Tibial artery (tissue), 4 donors: ENCODE measurements around the gene CAMK2G.

ENCODE experiments used
- DNase-seq, 2 donors: peaks; one replicate each; pipeline ENCODE4 v3.0.0-alpha.2; 2019
- H3K27ac ChIP-seq, 2 donors: fragments of 200-600 bp; sonication (generic) in 1 of 2; 1 replicate in 1 of 2; 2 replicates in 1 of 2; pipeline ENCODE4 v1.5.1; 2018 to 2019; ENCODE audit warnings: mild to moderate bottlenecking in 1 of 2
- H3K27me3 ChIP-seq, 2 donors: fragments of 200-600 bp; sonication (generic) in 1 of 2; one replicate each; pipeline versions ENCODE4 v1.5.1 to v1.6.0; 2016 to 2019
- H3K36me3 ChIP-seq, 3 donors: fragments of 200-600 bp; sonication (generic) in 2 of 3; one replicate each; pipeline ENCODE4 v1.5.1; 2016 to 2019; ENCODE audit warnings: mild to moderate bottlenecking in 2 of 3
- H3K4me1 ChIP-seq, 4 donors: fragments of 200-600 bp; sonication (generic) in 2 of 4; 1 replicate in 3 of 4; 2 replicates in 1 of 4; pipeline ENCODE4 v1.5.1; 2016 to 2019
- H3K4me3 ChIP-seq, 2 donors: fragments of 200-600 bp; sonication (generic) in 1 of 2; 1 replicate in 1 of 2; 2 replicates in 1 of 2; pipeline ENCODE4 v1.5.1; 2018 to 2019; ENCODE audit warnings: mild to moderate bottlenecking in 2 of 2
- H3K9me3 ChIP-seq, 3 donors: fragments of 200-600 bp; sonication (generic) in 1 of 3; one replicate each; pipeline ENCODE4 v1.5.1; 2016 to 2019
- intact Hi-C: fragments of 100-400 bp; cut with DNase I; formaldehyde crosslinking; loops from one replicate; pipeline ENCODE4 v1.15.0; 2023; ENCODE audit warnings: low total_unique reads
- TF ChIP-seq, protein P1 (sequence below), 2 experiments: fragments of 200-600 bp in 1 of 2; fragments of 450-650 bp in 1 of 2; IDR thresholded peaks; one replicate each; pipeline ENCODE4 v1.5.1; 2017 to 2019; ENCODE audit warnings: antibody characterized with exemption in 2 of 2, mild to moderate bottlenecking in 1 of 2, moderate library complexity in 1 of 2

Gene CAMK2G

DNA sequence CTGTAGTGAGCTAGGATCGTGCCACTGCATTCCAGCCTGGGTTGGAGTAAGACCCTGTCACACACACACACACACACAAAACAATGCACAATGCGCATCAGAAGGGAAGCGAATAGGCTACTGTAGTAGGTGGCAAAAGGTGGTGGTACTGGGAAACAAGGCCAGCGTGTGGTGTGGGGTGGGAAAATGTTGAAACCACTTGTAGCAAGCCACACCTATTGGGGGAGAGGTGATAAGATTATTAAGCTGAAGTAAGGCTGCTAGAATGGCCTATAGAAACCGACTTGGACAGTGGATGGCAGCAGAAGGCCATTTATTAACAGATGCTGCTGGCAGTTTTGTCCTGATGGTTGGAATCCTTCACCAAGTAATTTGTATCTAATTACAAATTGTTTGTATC lies 99.7 kb downstream of the CAMK2G start:
- intact Hi-C loops: no loop called here
- DNase-seq: peak in 1 of 2 donors; percentile 52
- Histone ChIP-seq H3K4me3 (peak overlapping the region; percentile 74 to 95), H3K9me3 (no peaks in the 10 kb centered on the region), H3K36me3 (peaks cover 29 to 68% (median 31%) of the 10 kb centered on the region in 3 donors), H3K4me1 (peaks cover 0 to 38% (median 33%) of the 10 kb centered on the region in 4 donors), H3K27ac (peak overlapping the region; percentile 97 to 99), H3K27me3 (no peaks in the 10 kb centered on the region)
- TF ChIP-seq, protein P1, sequence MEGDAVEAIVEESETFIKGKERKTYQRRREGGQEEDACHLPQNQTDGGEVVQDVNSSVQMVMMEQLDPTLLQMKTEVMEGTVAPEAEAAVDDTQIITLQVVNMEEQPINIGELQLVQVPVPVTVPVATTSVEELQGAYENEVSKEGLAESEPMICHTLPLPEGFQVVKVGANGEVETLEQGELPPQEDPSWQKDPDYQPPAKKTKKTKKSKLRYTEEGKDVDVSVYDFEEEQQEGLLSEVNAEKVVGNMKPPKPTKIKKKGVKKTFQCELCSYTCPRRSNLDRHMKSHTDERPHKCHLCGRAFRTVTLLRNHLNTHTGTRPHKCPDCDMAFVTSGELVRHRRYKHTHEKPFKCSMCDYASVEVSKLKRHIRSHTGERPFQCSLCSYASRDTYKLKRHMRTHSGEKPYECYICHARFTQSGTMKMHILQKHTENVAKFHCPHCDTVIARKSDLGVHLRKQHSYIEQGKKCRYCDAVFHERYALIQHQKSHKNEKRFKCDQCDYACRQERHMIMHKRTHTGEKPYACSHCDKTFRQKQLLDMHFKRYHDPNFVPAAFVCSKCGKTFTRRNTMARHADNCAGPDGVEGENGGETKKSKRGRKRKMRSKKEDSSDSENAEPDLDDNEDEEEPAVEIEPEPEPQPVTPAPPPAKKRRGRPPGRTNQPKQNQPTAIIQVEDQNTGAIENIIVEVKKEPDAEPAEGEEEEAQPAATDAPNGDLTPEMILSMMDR (IDR thresholded peaks at IDR 0.05): no peak

DNA sequence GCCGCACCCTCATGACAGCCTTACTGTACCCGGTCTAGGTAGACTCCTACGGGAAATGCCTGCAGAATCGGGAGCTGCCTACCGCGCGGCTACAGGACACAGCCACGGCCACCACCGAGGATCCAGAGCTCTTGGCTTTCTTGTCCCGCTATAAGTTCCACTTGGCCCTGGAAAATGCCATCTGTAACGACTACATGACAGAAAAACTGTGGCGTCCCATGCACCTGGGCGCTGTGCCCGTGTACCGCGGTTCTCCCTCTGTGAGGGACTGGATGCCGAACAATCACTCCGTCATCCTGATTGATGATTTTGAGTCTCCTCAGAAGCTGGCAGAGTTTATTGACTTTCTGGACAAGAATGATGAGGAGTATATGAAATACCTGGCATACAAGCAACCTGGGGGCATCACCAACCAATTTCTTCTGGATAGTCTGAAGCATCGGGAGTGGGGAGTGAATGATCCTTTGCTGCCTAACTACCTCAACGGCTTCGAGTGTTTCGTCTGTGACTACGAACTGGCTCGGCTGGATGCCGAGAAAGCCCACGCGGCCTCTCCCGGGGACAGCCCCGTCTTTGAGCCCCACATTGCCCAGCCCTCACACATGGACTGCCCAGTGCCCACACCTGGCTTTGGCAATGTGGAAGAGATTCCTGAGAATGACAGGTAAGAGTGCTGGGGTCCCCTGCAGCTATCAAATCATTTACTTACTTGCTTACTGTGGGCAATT lies 101.0 kb downstream of the CAMK2G start:
- peak in 1 of 2 donors; percentile 69 for DNase-seq
- Histone ChIP-seq H3K36me3 (peaks cover 37 to 70% (median 40%) of the 10 kb centered on the region in 3 donors), H3K4me3 (peak overlapping the region; percentile 74 to 95), H3K27ac (peak overlapping the region; percentile 97 to 99), H3K9me3 (no peaks in the 10 kb centered on the region), H3K27me3 (no peaks in the 10 kb centered on the region), H3K4me1 (peaks cover 0 to 33% (median 33%) of the 10 kb centered on the region in 4 donors)
- TF ChIP-seq, protein P1 (IDR thresholded peaks at IDR 0.05): no peak
- intact Hi-C loops: no loop called here

DNA sequence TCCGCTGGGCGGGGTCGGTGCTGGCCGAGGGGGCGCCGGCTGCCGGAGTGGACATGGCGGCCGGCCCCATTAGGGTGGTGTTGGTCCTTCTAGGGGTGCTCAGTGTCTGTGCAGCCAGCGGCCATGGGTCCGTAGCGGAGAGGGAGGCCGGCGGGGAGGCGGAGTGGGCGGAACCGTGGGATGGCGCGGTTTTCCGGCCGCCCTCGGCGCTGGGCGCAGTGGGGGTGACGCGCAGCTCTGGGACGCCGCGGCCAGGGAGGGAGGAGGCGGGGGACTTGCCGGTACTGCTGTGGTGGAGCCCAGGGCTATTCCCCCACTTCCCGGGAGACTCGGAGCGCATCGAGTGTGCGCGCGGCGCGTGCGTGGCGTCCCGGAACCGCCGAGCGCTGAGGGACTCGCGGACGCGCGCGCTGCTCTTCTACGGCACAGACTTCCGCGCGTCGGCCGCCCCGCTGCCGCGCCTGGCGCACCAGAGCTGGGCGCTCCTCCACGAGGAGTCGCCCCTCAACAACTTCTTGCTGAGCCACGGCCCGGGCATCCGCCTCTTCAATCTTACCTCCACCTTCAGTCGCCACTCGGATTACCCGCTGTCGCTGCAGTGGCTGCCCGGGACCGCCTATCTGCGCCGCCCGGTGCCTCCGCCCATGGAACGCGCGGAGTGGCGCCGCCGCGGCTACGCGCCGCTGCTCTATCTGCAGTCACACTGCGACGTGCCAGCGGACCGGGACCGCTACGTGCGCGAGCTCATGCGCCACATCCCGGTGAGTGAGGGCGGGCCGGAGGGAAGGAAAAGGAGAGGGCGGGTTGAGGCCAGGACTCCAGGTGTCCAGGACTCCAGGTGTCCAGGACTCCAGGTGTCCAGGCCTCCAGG lies 101.8 kb downstream of the CAMK2G start:
- H3K27me3 ChIP-seq: no peaks in the 10 kb centered on the region
- TF ChIP-seq, protein P1 (IDR thresholded peaks at IDR 0.05): peak; percentile 8 to 10
- no peaks in the 10 kb centered on the region for H3K9me3 ChIP-seq
- H3K27ac ChIP-seq: peak overlapping the region; percentile 97 to 99
- peaks cover 0 to 33% (median 33%) of the 10 kb centered on the region in 4 donors for H3K4me1 ChIP-seq
- intact Hi-C loops: no loop called here
- peak overlapping the region; percentile 74 to 95 for H3K4me3 ChIP-seq
- H3K36me3 ChIP-seq: peaks cover 40 to 71% (median 45%) of the 10 kb centered on the region in 3 donors
- DNase-seq: peak; percentile 74 to 94

- peaks cover 40 to 75% (median 52%) of the 10 kb centered on the region in 3 donors for H3K36me3 ChIP-seq
- TF ChIP-seq, protein P1 (IDR thresholded peaks at IDR 0.05): no peak
- intact Hi-C loops: no loop called here
- peak overlapping the region; percentile 74 to 95 for H3K4me3 ChIP-seq
- peak in 1 of 2 donors; percentile 91 for DNase-seq
- H3K27ac ChIP-seq: peak overlapping the region; percentile 97 to 99
- H3K27me3 ChIP-seq: no peaks in the 10 kb centered on the region
- no peaks in the 10 kb centered on the region for H3K9me3 ChIP-seq
- peaks cover 0 to 33% (median 33%) of the 10 kb centered on the region in 4 donors for H3K4me1 ChIP-seq
Measured at GRCh38 chr10:73771722-73772280, 102.6 kb downstream of the CAMK2G start.

GRCh38 chr10:73769396-73769795 lies 105.0 kb downstream of the CAMK2G start:
- intact Hi-C loops: no loop called here

More at GRCh38 chr10:73769396-73769795, 105.0 kb downstream of the CAMK2G start:
- H3K27me3 ChIP-seq: no peaks in the 10 kb centered on the region
- no peaks in the 10 kb centered on the region for H3K9me3 ChIP-seq
- peaks cover 0 to 22% (median 21%) of the 10 kb centered on the region in 4 donors for H3K4me1 ChIP-seq
- no peak overlapping the region for H3K4me3 ChIP-seq
- DNase-seq: peak in 1 of 2 donors; percentile 37
- TF ChIP-seq, protein P1 (IDR thresholded peaks at IDR 0.05): no peak
- H3K36me3 ChIP-seq: peaks cover 63 to 76% (median 70%) of the 10 kb centered on the region in 3 donors
- no peak overlapping the region for H3K27ac ChIP-seq
